HG03108 (cell line): ENCODE data around the gene NWD2.
"Not testable (repeated sequence)": the region's sequence is repeated elsewhere in the genome, so short reads cannot be mapped to it uniquely, and the experiment has no call there.

Experiments
- ATAC-seq: cut with Tn5 transposase; IDR thresholded peaks from one replicate; pipeline ENCODE4 v1.9.1; 2021; ENCODE audit warnings: moderate library complexity; ENCODE audit not compliant: unreplicated experiment

Gene NWD2

GRCh38 chr4:37389967-37390580, 145.5 kb downstream of the NWD2 start:
- ATAC-seq, result peak; percentile 70

- ATAC-seq, result no peak
Observed at GRCh38 chr4:37392521-37393255, 148.1 kb downstream of the NWD2 start.

GRCh38 chr4:37393321-37393720, 148.8 kb downstream of the NWD2 start:
- no peak for ATAC-seq

- ATAC-seq, result peak; percentile 62
Observed at GRCh38 chr4:37393889-37394288, 149.3 kb downstream of the NWD2 start.

- no peak for ATAC-seq
Observed at GRCh38 chr4:37397505-37397904, 153.0 kb downstream of the NWD2 start.

GRCh38 chr4:37400241-37400881, 155.8 kb downstream of the NWD2 start:
- peak; percentile 70 for ATAC-seq

GRCh38 chr4:37407938-37408826, 163.6 kb downstream of the NWD2 start:
- ATAC-seq, result not testable (repeated sequence)

GRCh38 chr4:37413612-37414011, 169.1 kb downstream of the NWD2 start:
- not testable (repeated sequence) for ATAC-seq

GRCh38 chr4:37415845-37416369, 171.4 kb downstream of the NWD2 start:
- no peak for ATAC-seq

GRCh38 chr4:37421614-37422013, 177.1 kb downstream of the NWD2 start:
- ATAC-seq, result no peak

GRCh38 chr4:37422102-37422501, 177.6 kb downstream of the NWD2 start:
- ATAC-seq, result no peak

GRCh38 chr4:37422638-37423037, 178.1 kb downstream of the NWD2 start:
- ATAC-seq, result no peak

- no peak for ATAC-seq
Observed at GRCh38 chr4:37423310-37423709, 178.8 kb downstream of the NWD2 start.

- no peak for ATAC-seq
Observed at GRCh38 chr4:37424753-37425152, 180.2 kb downstream of the NWD2 start.

GRCh38 chr4:37425857-37426256, 181.3 kb downstream of the NWD2 start:
- ATAC-seq, result no peak

GRCh38 chr4:37427193-37427592, 182.7 kb downstream of the NWD2 start:
- ATAC-seq, result no peak

GRCh38 chr4:37429906-37430305, 185.4 kb downstream of the NWD2 start:
- ATAC-seq, result no peak

GRCh38 chr4:37430718-37431416, 186.3 kb downstream of the NWD2 start:
- ATAC-seq, result no peak

GRCh38 chr4:37431417-37431743, 186.8 kb downstream of the NWD2 start:
- ATAC-seq, result no peak

GRCh38 chr4:37434469-37434868, 189.9 kb downstream of the NWD2 start:
- ATAC-seq, result no peak
